Central memory CD4-positive, alpha-beta T cell (primary cell): ENCODE results near the gene GOLGA6L22.
"Not testable (repeated sequence)": the region's sequence is repeated elsewhere in the genome, so short reads cannot be mapped to it uniquely, and the experiment has no call there.

Experiments
- DNase-seq: peaks from one replicate; pipeline ENCODE4 v3.0.0; 2022
- total RNA-seq, 3 experiments: gene quantifications; one replicate each; lab custom pipeline; 2026; lab: John Stamatoyannopoulos, UW

Gene GOLGA6L22
- 0 reads per million in 3 experiments for total RNA-seq

GRCh38 chr15:22458603-22459002, at the start of gene GOLGA6L22:
Gene GOLGA6L22, plus strand, starts transcription at chr15:22458903. Its CDS starts 91 bp downstream, at chr15:22458994.
- not testable (repeated sequence) for DNase-seq

GRCh38 chr15:22417288-22417687, 41.4 kb upstream of the GOLGA6L22 start:
- DNase-seq: not testable (repeated sequence)

GRCh38 chr15:22417795-22418194, 40.9 kb upstream of the GOLGA6L22 start:
- not testable (repeated sequence) for DNase-seq

- DNase-seq: not testable (repeated sequence)
Measured at GRCh38 chr15:22418212-22418611, 40.5 kb upstream of the GOLGA6L22 start.

GRCh38 chr15:22418666-22419065, 40.0 kb upstream of the GOLGA6L22 start:
- DNase-seq: not testable (repeated sequence)

GRCh38 chr15:22420340-22420739, 38.4 kb upstream of the GOLGA6L22 start:
- DNase-seq: not testable (repeated sequence)

- not testable (repeated sequence) for DNase-seq
Measured at GRCh38 chr15:22429426-22429825, 29.3 kb upstream of the GOLGA6L22 start.

- DNase-seq: not testable (repeated sequence)
Measured at GRCh38 chr15:22431687-22432086, 27.0 kb upstream of the GOLGA6L22 start.

GRCh38 chr15:22494490-22495113, 35.9 kb downstream of the GOLGA6L22 start:
- DNase-seq: peak; percentile 35

GRCh38 chr15:22497200-22497599, 38.5 kb downstream of the GOLGA6L22 start:
- DNase-seq: not testable (repeated sequence)

- DNase-seq: not testable (repeated sequence)
Measured at GRCh38 chr15:22498220-22498925, 39.7 kb downstream of the GOLGA6L22 start.

- DNase-seq: not testable (repeated sequence)
Measured at GRCh38 chr15:22502272-22502671, 43.6 kb downstream of the GOLGA6L22 start.

- DNase-seq: not testable (repeated sequence)
Measured at GRCh38 chr15:22506959-22507358, 48.3 kb downstream of the GOLGA6L22 start.

- not testable (repeated sequence) for DNase-seq
Measured at GRCh38 chr15:22516140-22516539, 57.4 kb downstream of the GOLGA6L22 start.
